Measurements from ENCODE around the gene BRAP.
"Not testable (repeated sequence)": the region's sequence is repeated elsewhere in the genome, so short reads cannot be mapped to it uniquely, and the experiment has no call there.

The BRAP gene, protein sequence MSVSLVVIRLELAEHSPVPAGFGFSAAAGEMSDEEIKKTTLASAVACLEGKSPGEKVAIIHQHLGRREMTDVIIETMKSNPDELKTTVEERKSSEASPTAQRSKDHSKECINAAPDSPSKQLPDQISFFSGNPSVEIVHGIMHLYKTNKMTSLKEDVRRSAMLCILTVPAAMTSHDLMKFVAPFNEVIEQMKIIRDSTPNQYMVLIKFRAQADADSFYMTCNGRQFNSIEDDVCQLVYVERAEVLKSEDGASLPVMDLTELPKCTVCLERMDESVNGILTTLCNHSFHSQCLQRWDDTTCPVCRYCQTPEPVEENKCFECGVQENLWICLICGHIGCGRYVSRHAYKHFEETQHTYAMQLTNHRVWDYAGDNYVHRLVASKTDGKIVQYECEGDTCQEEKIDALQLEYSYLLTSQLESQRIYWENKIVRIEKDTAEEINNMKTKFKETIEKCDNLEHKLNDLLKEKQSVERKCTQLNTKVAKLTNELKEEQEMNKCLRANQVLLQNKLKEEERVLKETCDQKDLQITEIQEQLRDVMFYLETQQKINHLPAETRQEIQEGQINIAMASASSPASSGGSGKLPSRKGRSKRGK

GRCh38 chr12:111685811-111686573 lies at the start of gene BRAP, which contains the start of gene ACAD10:
Gene BRAP, minus strand, starts transcription at chr12:111685956. Its CDS starts 164 bp downstream, at chr12:111685792.
Gene ACAD10, plus strand, starts transcription at chr12:111686053. Its CDS starts 6,657 bp downstream, at chr12:111692710.
- peak; percentile 93 for DNase-seq

DNA sequence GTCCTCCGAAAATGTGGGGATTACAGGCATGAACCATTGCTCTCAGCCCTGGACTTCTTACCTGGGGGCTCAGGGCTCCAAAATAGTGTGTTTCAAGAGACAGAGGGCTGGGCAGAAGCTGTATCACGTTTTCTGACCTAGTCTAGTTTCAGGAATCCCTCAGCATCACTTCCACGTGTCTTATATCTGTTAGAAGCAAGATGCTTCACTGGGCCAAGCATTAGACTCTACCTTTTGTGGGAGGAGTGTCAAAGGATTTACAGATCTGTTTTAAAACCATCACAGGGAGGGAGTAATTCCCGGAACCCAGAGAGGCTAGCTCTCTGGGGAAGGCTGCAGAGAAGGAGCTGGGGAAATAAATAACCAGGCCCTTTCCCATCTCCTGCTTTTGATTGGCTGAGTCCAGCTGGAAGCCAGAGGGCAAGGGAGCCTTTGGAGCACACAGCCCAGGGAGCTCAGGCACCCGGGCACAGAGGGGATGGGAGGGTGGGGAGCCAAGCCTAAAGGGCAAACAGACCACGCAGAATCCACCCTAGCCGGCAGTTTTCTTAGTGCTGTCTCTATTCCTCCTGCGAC lies 47.7 kb upstream of the BRAP start:
- no peak for DNase-seq

DNA sequence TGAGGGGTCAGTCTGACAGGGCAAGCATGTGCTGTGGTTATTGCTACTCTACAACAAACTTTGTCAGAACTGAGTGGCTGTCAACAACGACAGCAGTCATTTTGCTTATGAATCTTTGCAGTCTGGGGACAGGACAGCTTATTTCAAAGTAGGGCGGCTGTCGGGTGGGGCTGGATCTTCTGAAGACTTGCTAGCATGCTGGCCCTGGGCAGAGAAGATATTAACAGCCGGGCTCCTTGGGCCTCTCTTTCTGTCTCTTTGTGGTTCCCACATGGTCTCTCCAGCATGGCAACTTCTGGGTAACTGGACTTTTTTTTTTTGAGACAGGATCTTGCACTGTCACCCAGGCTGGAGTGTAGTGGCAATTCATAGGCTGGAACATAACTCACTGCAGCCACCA lies 47.0 kb upstream of the BRAP start:
- no peak for DNase-seq

GRCh38 chr12:111730420-111730819 lies 44.7 kb upstream of the BRAP start:
- DNase-seq, result no peak

GRCh38 chr12:111728795-111729194 lies 43.0 kb upstream of the BRAP start:
- DNase-seq, result no peak

DNA sequence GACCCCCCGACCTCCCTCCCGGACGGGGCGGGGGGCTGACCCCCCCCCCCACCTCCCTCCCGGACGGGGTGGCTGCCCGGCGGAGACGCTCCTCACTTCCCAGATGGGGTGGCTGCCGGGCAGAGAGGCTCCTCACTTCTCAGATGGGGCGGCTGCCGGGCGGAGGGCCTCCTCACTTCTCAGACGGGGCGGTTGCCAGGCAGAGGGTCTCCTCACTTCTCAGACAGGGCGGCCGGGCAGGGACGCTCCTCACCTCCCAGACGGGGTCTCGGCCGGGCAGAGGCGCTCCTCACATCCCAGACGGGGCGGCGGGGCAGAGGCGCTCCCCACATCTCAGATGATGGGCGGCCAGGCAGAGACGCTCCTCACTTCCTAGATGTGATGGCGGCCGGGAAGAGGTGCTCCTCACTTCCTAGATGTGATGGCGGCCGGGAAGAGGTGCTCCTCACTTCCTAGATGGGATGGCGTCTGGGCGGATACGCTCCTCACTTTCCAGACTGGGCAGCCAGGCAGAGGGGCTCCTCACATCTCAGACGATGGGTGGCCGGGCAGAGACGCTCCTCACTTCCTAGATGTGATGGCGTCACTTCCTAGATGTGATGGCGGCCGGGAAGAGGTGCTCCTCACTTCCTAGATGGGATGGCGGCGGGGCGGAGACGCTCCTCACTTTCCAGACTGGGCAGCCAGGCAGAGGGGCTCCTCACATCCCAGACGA lies 38.0 kb upstream of the BRAP start:
- not testable (repeated sequence) for DNase-seq

DNA sequence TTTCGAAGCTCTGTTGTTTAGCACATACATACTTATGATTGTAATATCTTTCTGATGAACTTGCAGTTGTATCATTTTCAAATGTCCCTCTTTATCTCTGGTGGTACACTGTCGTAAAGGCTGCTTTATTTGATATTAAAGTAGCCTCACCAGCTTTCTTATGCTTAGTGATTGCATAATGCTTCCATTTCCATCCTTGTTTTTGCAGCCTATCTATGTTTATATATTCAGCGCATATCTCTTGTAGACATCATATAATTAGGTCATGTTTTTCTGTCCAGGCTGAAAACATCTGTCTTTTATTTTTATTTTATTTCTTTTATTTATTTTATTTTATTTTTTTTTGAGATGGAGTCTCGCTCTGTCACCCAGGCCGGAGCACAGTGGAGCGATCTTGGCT lies 34.7 kb upstream of the BRAP start:
- DNase-seq, result no peak

DNA sequence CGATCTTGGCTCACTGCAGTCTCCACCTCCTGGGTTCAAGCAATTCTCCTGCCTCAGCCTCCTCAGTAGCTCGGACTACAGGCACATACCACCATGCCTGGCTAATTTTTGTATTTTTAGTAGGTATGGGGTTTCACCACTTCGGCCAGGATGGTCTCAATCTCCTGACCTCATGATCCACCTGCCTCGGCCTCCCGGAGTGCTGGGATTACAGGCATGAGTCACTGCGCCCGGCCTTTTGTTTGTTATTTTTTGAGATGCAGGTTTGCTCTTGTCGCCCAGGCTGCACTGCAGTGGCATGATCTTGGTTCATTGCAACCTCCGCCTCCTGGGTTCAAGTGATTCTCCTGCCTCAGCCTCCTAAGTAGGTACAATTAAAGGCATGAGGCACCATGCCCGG lies 33.6 kb upstream of the BRAP start:
- not testable (repeated sequence) for DNase-seq

- no peak for DNase-seq
These were observed 29.5 kb upstream of the BRAP start for GRCh38 chr12:111715279-111715678.

GRCh38 chr12:111706145-111706544 lies 20.4 kb upstream of the BRAP start:
- no peak for DNase-seq

DNA sequence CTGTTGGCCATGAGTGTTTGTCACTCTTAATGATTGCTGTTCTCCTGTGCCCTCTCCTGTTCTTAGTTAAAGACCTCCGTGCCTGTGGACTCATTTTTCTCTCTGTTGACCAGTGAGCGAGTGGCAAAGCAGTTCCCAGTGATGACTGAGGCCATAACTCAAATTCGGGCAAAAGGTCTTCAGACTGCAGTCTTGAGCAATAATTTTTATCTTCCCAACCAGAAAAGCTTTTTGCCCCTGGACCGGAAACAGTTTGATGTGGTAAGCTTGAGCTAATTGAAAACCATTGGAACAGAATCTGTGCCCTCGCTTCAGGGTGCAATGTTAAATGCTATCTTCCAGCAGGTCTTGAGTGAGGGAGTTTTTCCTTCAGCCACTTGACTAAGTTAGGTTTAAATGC lies 19.9 kb upstream of the BRAP start:
- DNase-seq, result no peak

DNA sequence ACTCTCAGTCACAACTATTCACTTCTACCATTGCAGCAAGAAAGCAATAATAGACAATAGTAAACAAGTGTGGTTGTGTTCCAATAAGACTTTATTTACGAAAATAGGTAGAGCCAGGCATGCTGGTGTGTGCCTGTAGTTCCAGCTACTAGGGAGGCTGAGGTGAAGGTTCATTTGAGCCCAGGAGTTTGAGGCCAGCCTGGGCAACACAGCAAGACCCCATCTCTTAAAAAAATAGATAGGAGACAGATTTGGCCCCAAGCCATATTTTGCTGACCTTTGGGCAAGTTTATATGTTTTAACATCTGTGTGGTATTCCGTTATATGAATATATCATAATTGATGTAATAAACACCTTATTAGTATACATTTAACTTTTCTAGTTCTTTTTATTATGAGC lies 14.2 kb upstream of the BRAP start:
- no peak for DNase-seq

DNA sequence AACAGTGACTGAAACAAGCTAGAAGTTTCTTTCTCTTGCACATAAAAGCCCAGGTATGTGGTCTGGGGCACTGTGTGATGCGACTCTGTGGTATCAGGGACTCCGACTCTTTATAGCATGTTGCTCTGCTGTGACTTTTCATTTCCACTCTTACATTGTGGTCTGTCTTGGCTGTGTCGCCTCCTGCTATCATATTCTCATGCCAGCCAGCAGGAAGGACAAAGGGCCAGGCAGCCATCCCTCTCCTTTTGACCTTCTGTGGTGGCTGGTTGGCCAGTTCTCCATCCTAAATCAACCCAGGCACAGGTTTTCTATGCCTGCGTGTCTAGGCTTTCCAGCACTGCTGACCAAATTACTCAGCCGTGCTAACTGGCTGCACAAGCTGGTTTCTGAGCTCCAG lies 8.1 kb upstream of the BRAP start:
- no peak for DNase-seq

DNA sequence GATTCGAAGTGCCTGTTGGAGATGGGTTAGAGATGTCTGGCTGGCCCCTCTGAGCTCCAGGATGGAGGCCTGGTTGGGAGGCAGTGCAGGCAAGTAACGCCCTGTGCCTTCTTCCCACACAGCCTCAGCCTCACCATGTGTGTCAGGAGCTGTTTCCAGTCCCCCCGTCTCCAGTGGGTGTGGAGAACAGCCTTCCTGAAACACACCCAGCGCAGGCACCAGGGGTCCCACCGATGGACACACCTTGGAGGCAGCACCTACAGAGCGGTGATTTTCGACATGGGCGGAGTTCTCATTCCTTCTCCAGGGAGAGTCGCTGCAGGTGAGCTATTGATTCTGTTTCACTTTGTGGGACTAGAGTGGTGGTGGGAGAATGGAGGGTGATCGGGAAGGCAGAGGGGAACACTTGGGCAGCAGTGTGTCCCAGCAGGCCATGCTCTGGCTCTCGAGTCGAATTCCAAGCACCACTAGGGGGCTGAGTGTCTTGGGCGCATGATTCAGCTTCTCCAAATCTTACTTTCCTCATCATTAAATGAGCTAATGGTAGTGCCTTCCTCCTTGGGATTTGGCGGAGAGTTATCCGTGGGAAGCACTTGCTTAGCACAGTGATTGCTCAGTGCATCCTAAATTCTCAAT lies 6.9 kb upstream of the BRAP start:
- no peak for DNase-seq

DNA sequence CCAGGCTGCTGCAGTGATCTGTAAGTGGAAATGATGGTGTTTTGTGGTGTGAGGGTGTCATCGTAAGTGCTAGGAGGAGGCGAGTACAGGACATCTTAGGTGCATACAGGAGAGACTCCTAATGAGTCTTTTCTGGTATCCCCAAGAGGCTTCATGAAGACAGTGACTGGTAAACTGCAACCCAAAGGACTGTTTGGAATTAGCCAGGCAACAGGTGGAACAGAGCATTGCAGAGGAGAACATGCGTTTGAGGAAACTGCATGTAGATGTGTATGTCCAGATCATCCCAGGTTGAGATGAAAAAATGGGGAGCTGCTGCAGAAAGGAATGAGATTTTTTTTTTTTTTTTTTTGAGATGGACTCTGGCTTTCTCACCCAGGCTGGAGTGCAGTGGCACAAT lies 5.5 kb upstream of the BRAP start:
- DNase-seq, result no peak

DNA sequence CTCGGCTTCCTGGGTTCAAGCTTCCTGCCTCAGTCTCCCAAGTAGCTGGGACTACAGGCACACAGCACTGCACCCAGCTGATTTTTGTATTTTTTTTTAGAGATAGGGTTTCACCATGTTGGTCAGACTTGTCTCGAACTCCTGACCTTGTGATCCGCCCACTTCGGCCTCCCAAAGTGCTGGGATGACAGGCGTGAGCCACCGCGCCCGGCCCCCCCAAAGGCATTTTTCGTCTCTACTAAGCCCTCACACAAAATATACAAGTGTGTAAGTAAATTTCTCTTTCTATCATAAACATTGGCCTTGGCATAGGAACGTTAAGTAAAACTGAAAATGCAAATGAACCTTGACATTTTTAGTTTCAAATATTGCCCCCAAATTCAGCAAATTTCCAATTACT lies 2.2 kb upstream of the BRAP start:
- DNase-seq, result no peak

DNA sequence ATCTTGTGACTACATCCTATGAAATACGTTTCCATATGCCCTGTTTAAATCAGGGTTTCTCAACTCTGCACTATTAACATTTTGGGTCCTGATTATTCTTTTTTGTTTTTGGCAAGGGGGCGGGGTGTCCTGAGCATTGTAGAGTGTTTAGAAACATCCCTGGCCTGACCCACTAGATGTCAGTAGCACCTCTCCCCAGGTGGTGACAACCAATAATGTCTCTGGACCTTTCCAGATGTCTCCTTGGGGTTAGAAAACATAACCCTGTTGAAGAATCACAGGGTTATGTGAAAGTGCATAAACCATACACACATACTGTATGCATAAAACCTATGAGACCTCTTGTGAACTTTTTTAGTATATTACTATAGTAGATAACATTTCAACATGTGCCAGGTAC lies 1.5 kb upstream of the BRAP start:
- no peak for DNase-seq

DNA sequence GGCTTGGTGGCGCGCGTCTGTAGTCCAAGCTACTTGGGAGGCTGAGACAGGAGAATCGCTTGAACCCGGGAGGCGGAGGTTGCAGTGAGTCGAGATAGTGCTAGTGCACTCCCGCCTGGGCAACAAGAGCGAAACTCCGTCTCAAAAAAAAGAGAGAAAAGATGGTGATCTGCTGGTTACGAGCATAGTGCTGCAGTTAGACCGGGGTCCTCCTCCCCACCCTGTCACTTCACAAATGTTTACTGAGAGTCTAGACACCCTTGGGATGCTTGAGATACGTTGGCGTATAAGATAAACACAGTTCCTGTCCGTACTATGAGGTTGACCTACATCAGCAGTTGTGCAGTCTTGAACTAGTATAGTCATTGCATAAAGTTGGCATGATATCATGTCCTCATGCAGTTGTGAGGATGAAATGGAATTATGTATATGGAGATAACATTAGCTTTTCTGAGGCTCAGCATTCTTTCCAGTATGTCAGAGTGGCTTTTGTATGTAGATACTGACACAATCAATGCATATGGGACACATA lies 884 bp upstream of the BRAP start:
- no peak for DNase-seq

- no peak for DNase-seq
These were observed 390 bp downstream of the BRAP start for GRCh38 chr12:111685322-111685810.

DNA sequence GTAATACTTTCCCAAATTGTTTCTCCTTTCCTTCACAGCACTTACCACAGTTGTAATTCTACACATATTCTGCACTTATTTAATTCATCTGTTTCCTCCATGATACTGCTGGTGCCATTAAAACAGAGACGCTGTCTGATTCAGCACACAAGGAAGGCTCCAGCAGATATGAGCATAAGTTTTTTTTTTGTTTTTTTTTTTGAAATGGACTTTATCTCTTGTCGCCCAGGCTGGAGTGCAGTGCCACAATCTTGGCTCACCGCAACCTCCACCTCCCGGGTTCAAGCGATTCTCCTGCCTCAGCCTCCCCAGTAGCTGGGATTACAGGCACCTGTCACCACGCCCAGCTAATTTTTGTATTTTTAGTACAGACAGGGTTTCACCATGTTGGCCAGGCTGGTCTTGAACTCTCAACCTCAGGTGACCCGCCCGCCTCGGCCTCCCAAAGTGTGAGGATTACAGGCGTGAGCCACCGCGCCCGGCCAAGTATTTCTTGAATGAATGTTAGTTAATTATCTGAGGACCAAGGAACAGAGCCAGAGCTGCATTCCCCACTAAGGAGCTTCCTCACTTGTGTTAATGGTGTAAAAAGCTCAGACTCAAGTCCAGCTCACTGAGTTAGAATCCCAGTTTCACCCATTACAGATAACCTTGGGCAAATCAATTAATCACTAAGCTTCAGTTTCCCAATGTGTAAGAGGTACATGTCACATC lies 1.1 kb downstream of the BRAP start:
- DNase-seq, result not testable (repeated sequence)

DNA sequence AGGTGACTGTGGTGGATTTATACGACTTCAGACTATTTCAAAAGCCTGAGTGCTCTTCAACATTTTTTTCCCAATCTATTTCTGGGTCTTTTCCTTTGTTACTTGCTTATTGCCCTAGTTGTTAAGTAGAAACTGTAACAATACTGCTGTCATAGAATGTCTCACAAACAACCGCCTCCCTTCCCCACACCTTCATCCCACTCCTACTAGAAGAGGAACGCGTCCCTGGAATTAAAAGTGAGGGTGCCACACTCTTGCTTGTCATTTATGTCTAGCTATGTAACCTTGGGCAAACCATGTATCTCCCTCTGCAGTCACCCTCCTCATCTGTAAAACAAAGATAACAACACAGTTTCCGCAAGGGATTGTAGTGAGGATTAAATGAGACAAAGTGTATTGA lies 8.6 kb downstream of the BRAP start:
- DNase-seq, result no peak

All from fibroblast of skin of right quadriceps (primary cell).